Measurements from ENCODE around the gene STOML3.

DNA sequence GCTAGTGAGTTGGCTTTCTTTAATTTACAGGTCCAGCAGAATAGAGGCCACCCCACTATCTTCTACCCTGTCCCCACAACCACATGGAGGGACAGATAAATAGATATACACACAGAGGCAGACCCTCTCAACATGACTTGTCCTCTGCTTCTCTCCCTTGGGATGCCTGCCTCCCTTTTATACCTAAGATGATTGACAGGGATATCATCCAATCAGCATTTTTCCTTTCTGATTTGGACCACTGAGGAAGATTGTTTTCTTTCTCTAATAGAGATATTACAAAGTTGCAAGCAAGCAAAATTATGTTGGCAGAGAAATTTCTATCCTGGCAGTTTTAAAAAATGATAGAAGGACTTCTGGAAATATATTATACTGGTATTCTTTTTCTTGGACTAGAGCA, 35.8 kb downstream of the STOML3 start:
- TF ChIP-seq, protein P1, sequence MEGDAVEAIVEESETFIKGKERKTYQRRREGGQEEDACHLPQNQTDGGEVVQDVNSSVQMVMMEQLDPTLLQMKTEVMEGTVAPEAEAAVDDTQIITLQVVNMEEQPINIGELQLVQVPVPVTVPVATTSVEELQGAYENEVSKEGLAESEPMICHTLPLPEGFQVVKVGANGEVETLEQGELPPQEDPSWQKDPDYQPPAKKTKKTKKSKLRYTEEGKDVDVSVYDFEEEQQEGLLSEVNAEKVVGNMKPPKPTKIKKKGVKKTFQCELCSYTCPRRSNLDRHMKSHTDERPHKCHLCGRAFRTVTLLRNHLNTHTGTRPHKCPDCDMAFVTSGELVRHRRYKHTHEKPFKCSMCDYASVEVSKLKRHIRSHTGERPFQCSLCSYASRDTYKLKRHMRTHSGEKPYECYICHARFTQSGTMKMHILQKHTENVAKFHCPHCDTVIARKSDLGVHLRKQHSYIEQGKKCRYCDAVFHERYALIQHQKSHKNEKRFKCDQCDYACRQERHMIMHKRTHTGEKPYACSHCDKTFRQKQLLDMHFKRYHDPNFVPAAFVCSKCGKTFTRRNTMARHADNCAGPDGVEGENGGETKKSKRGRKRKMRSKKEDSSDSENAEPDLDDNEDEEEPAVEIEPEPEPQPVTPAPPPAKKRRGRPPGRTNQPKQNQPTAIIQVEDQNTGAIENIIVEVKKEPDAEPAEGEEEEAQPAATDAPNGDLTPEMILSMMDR (IDR thresholded peaks at IDR 0.05; ENCODE audit: insufficient read depth, low read length): no peak
- no peak for TF ChIP-seq POLR2AphosphoS5 (IDR thresholded peaks at IDR 0.05; ENCODE audit: low read depth)
- no peak for TF ChIP-seq GABPA (IDR thresholded peaks at IDR 0.05; ENCODE audit: low read depth)

Data from HL-60 (cell line).